Sigmoid colon (tissue), 4 donors: Measurements from ENCODE around the gene RAB11FIP5.
"Not testable (repeated sequence)": the region's sequence is repeated elsewhere in the genome, so short reads cannot be mapped to it uniquely, and the experiment has no call there.

Experiments used
- CTCF ChIP-seq, 4 experiments: fragments of 450-650 bp in 3 of 4; fragments of 200-600 bp in 1 of 4; IDR thresholded peaks; one replicate each; pipeline ENCODE4 v1.5.1; 2016 to 2019; ENCODE audit warnings: antibody characterized with exemption in 4 of 4, mild to moderate bottlenecking in 3 of 4, moderate library complexity in 2 of 4
- EP300 ChIP-seq, 4 donors: sonication (generic); formaldehyde crosslinking; IDR thresholded peaks; one replicate each; pipeline ENCODE4 v1.6.1; 2017; ENCODE audit warnings: antibody characterized with exemption in 4 of 4
- POLR2A ChIP-seq, 2 donors: fragments of 450-650 bp; IDR thresholded peaks; one replicate each; pipeline ENCODE4 v1.6.1; 2016; ENCODE audit warnings: antibody characterized with exemption in 2 of 2, mild to moderate bottlenecking in 2 of 2, moderate library complexity in 2 of 2
- POLR2AphosphoS5 ChIP-seq, 4 donors: sonication (generic); formaldehyde crosslinking; IDR thresholded peaks; one replicate each; pipeline ENCODE4 v1.6.1; 2017; ENCODE audit warnings: antibody characterized with exemption in 4 of 4

- not testable (repeated sequence) for TF ChIP-seq POLR2AphosphoS5, CTCF, POLR2A, EP300 (IDR thresholded peaks at IDR 0.05)
These were observed 7.0 kb upstream of the RAB11FIP5 start for GRCh38 chr2:73119611-73120239.
